Spleen (tissue), 11 donors: ENCODE data around the gene EMC8. TPM values are rescaled to one million over a fixed set of nuclear protein-coding genes. Genes with fewer than 3 reads are reported as not detected.

Experiments used
- DNase-seq: peaks from one replicate; pipeline ENCODE4 v3.0.0-alpha.2; 2020
- H3K27ac ChIP-seq, 8 donors: fragments of 200-600 bp; sonication (generic) in 7 of 8; 1 replicate in 4 of 8; 2 replicates in 4 of 8; pipeline versions ENCODE4 v1.5.0 to v1.8.0; 2016 to 2021; ENCODE audit warnings: inconsistent platforms in 4 of 8, mild to moderate bottlenecking in 4 of 8, moderate library complexity in 1 of 8
- H3K27me3 ChIP-seq, 7 donors: fragments of 200-600 bp; sonication (generic) in 6 of 7; replicated peaks in 1 of 7; 1 replicate in 4 of 7; 2 replicates in 3 of 7; pipeline versions ENCODE4 v1.5.0 to v1.8.0; 2016 to 2021; ENCODE audit warnings: inconsistent platforms in 3 of 7, mild to moderate bottlenecking in 1 of 7
- H3K36me3 ChIP-seq, 6 donors: fragments of 200-600 bp; sonication (generic) in 5 of 6; 1 replicate in 4 of 6; 2 replicates in 2 of 6; pipeline versions ENCODE4 v1.5.0 to v1.8.0; 2016 to 2021; ENCODE audit warnings: inconsistent platforms in 2 of 6
- H3K4me1 ChIP-seq, 6 donors: fragments of 200-600 bp; sonication (generic) in 5 of 6; 1 replicate in 3 of 6; 2 replicates in 3 of 6; pipeline versions ENCODE4 v1.5.0 to v1.8.0; 2016 to 2021; ENCODE audit warnings: inconsistent platforms in 3 of 6
- H3K4me3 ChIP-seq, 8 donors: fragments of 200-600 bp; sonication (generic) in 7 of 8; 1 replicate in 4 of 8; 2 replicates in 4 of 8; pipeline versions ENCODE4 v1.5.0 to v1.8.0; 2016 to 2021; ENCODE audit warnings: inconsistent platforms in 4 of 8, mild to moderate bottlenecking in 4 of 8, moderate library complexity in 2 of 8
- H3K9me3 ChIP-seq, 8 donors: fragments of 200-600 bp; sonication (generic) in 7 of 8; 1 replicate in 4 of 8; 2 replicates in 4 of 8; pipeline versions ENCODE4 v1.5.0 to v1.8.0; 2016 to 2021; ENCODE audit warnings: inconsistent platforms in 4 of 8
- CTCF ChIP-seq, 11 experiments: fragments of 200-600 bp in 7 of 11; fragments of 450-650 bp in 4 of 11; sonication (generic) in 4 of 11; IDR thresholded peaks in 8 of 11; conservative IDR thresholded peaks in 3 of 11; 1 replicate in 7 of 11; 2 replicates in 4 of 11; pipeline versions ENCODE4 v1.4.0 to v1.8.0; 2016 to 2021; ENCODE audit warnings: antibody characterized with exemption in 11 of 11, inconsistent platforms in 4 of 11, mild to moderate bottlenecking in 1 of 11
- POLR2A ChIP-seq, 3 donors: fragments of 450-650 bp; IDR thresholded peaks; one replicate each; pipeline ENCODE4 v1.5.1; 2017; ENCODE audit warnings: antibody characterized with exemption in 3 of 3, mild to moderate bottlenecking in 1 of 3
- POLR2AphosphoS5 ChIP-seq, 3 donors: sonication (generic); formaldehyde crosslinking; IDR thresholded peaks; one replicate each; pipeline ENCODE4 v1.5.1; 2017; ENCODE audit warnings: antibody characterized with exemption in 3 of 3
- WGBS, 5 donors: extraction: QIAGEN DNeasy Blood & Tissue Kit in 3 of 5; methylation state at CpG; one replicate each; pipeline versions ENCODE4 v1.1.5 to v1.1.7; 2013 to 2018; 5-methylcytosine and 5-hydroxymethylcytosine counted together
- intact Hi-C: fragments of 100-400 bp; cut with DNase I; formaldehyde crosslinking; loops from one replicate; pipeline ENCODE4 v1.15.0; 2023; ENCODE audit warnings: low total_unique reads
- polyA plus RNA-seq, 3 donors: library from polyadenylated mRNA; stranded (reverse); fragments of 200-250 nt; gene quantifications; one replicate each; pipeline ENCODE4 v1.2.1, GENCODE V29; 2013
- total RNA-seq, 7 donors: library from RNA; depleted of rRNA in 3 of 7; stranded (reverse); fragments of >200 nt in 3 of 7; fragmentation: NEBNext Ultra II Directional in 4 of 7; extraction: Animal tissue kit (Norgen Biotek cat#: 25700) in 4 of 7; gene quantifications; one replicate each; pipeline versions ENCODE4 v1.1.0 to v1.2.1, GENCODE V29; 2016 to 2021
- donor health status: healthy with polysubstance abuse.
- donor health status: DM: no; HTN: no; CAD: no; lungs with moderate emphysema.
- donor health status: DM: no; HTN: no; CAD: no.
- donor health status: Bipolar disorder and iron deficiency.
- donor health status: healthy.
- donor health status: DM: no; HTN: no; CAD: no.
- donor health status: DM: yes; HTN: yes; CAD: no.

Gene EMC8
- total and polyA plus RNA-seq, 10 donors: 10.1 to 43.0 (median 23.8) TPM

DNA sequence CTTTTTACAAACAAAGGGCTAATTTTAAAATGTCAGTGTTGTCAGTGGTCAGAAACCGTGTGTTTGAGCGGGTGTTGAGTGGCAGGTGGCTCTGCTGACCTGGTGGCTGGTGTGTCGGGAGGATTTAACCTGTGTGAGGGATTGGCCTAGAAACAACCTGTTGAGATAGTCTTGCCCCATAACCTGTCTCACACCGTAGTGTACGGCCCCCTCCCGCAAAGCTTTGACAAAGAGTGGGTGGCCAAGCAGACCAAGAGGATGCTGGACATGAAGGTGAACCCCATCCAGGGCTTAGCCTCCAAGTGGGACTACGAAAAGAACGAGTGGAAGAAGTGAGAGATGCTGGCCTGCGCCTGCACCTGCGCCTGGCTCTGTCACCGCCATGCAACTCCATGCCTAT lies 7.2 kb upstream of the EMC8 start:
- H3K4me1 ChIP-seq: peaks cover 0 to 36% (median 14%) of the 10 kb centered on the region in 6 donors
- WGBS, 5 donors: 94 to 97% (median 96%) methylated on average over 11 of the region's 11 CpGs
- H3K36me3 ChIP-seq: peaks cover 0 to 62% (median 51%) of the 10 kb centered on the region in 6 donors
- TF ChIP-seq POLR2A (IDR thresholded peaks at IDR 0.05): no peak
- no peak for TF ChIP-seq POLR2AphosphoS5 (IDR thresholded peaks at IDR 0.05)
- no peak for TF ChIP-seq CTCF (IDR thresholded peaks at IDR 0.05 in 8 of 11, conservative IDR thresholded peaks at IDR 0.05 in 3 of 11)
- H3K9me3 ChIP-seq: no peaks in the 10 kb centered on the region
- no peak overlapping the region for H3K4me3 ChIP-seq
- peaks cover 0 to 11% (median 0%) of the 10 kb centered on the region in 7 donors for H3K27me3 ChIP-seq
- no peak overlapping the region for H3K27ac ChIP-seq
- no peak for DNase-seq
- intact Hi-C loops: no loop called here

DNA sequence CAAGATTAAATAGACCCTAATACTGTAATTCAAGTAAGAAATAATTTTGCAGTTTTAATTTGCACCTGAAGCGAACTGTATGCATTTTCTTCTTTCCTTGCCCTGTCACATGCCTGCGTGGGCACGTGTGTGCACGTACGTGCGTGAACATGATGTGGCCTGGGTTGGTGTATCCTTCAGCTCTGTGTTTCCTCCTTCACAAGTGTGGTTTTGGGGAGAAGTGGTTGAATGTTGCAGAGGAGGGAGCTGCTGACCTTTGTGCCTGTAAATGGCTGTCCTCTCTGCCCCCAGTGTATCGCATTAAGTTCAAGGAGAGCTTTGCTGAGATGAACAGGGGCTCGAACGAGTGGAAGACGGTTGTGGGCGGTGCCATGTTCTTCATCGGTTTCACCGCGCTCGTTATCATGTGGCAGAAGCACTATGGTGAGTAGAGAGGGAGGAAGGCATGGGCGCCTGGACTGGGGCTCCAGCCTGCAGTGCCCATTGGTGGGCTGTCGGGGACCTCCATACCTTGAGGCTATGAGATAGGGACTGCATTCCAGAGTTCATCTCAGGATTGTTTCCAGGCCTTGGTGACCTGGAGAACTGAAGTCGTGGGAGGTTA lies 6.2 kb upstream of the EMC8 start:
- WGBS, 5 donors: 83 to 90% (median 85%) methylated on average over 17 to 18 of the region's 18 CpGs
- no peak for DNase-seq

DNA sequence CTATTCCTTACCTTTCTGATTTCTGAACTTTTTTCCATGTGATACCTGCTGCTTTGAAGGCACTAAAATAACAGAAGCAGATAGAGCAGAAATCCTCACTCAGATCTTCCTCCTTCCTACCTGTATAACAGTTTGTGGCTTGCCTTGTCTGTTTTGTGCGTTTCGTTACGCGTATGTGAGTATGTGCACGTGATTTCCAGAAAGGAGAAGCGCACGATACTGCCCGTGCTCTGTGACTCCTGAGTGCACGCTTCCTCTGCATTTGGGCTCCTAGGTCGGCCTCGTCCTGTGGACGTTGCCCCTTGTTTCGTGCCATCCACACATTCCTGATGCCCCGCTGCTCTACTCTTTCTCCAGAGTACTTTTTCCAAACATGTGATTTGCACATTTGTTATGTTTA lies 4.2 kb upstream of the EMC8 start:
- intact Hi-C loops: no loop called here

More for the DNA sequence above, 6.2 kb upstream of the EMC8 start:
- H3K4me3 ChIP-seq: no peak overlapping the region
- no peaks in the 10 kb centered on the region for H3K9me3 ChIP-seq
- no peak overlapping the region for H3K27ac ChIP-seq
- peaks cover 0 to 68% (median 52%) of the 10 kb centered on the region in 6 donors for H3K36me3 ChIP-seq
- intact Hi-C loops: no loop called here
- H3K27me3 ChIP-seq: peaks cover 0 to under 1% (median 0%) of the 10 kb centered on the region in 7 donors
- peaks cover 6 to 45% (median 24%) of the 10 kb centered on the region in 6 donors for H3K4me1 ChIP-seq
- TF ChIP-seq CTCF (IDR thresholded peaks at IDR 0.05 in 8 of 11, conservative IDR thresholded peaks at IDR 0.05 in 3 of 11) (no peak), POLR2AphosphoS5 (IDR thresholded peaks at IDR 0.05) (no peak), POLR2A (IDR thresholded peaks at IDR 0.05) (no peak)

More for the DNA sequence above, 4.2 kb upstream of the EMC8 start:
- H3K4me3 ChIP-seq: no peak overlapping the region
- H3K36me3 ChIP-seq: peaks cover 0 to 68% (median 52%) of the 10 kb centered on the region in 6 donors
- 66 to 86% (median 69%) methylated on average over 14 of the region's 14 CpGs for WGBS, 5 donors
- no peaks in the 10 kb centered on the region for H3K9me3 ChIP-seq
- TF ChIP-seq POLR2A (IDR thresholded peaks at IDR 0.05): no peak
- TF ChIP-seq CTCF (IDR thresholded peaks at IDR 0.05 in 8 of 11, conservative IDR thresholded peaks at IDR 0.05 in 3 of 11): no peak
- TF ChIP-seq POLR2AphosphoS5 (IDR thresholded peaks at IDR 0.05): no peak
- no peak overlapping the region for H3K27ac ChIP-seq
- no peak for DNase-seq
- H3K27me3 ChIP-seq: no peaks in the 10 kb centered on the region
- H3K4me1 ChIP-seq: peaks cover 14 to 46% (median 33%) of the 10 kb centered on the region in 6 donors
